ENCODE measurements around the gene INAVA.

DNA sequence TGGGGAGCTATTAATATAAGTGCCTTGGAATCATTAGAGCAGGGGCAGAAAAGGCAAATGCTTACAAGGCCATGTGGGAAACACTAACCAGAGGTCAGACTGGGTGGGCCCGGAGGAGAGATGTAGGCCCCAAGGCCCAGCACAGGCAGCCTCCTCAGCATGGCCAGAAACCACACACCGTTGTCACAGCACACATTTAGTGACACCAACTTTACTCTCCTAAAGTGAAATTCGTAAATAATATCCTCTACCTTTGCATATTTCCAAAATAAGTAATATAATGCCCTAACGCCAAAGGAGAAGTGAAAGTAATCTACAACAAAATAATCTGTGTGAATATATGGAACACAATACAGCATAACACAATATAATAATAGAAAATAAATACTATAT is 66.2 kb downstream of the INAVA start:
- TF ChIP-seq EZH2 (IDR thresholded peaks at IDR 0.05; ENCODE audit: borderline replicate concordance): no peak
- TF ChIP-seq, protein P1, sequence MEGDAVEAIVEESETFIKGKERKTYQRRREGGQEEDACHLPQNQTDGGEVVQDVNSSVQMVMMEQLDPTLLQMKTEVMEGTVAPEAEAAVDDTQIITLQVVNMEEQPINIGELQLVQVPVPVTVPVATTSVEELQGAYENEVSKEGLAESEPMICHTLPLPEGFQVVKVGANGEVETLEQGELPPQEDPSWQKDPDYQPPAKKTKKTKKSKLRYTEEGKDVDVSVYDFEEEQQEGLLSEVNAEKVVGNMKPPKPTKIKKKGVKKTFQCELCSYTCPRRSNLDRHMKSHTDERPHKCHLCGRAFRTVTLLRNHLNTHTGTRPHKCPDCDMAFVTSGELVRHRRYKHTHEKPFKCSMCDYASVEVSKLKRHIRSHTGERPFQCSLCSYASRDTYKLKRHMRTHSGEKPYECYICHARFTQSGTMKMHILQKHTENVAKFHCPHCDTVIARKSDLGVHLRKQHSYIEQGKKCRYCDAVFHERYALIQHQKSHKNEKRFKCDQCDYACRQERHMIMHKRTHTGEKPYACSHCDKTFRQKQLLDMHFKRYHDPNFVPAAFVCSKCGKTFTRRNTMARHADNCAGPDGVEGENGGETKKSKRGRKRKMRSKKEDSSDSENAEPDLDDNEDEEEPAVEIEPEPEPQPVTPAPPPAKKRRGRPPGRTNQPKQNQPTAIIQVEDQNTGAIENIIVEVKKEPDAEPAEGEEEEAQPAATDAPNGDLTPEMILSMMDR (IDR thresholded peaks at IDR 0.05; ENCODE audit: poor library complexity): no peak
